ENCODE results near the gene GPR27.

GPR27 gene

GRCh38 chr3:71753701-71754609 is at the start of gene GPR27:
Gene GPR27 (plus strand): TSS chr3:71753855. CDS start chr3:71754050, 195 bp downstream.
- ATAC-seq = peak; percentile 60

GRCh38 chr3:71704915-71705314 is 48.7 kb upstream of the GPR27 start:
- ATAC-seq (no peak), DNase-seq (no peak)

More at GRCh38 chr3:71753701-71754609, at the start of gene GPR27:
- DNase-seq = peak; percentile 21

DNA sequence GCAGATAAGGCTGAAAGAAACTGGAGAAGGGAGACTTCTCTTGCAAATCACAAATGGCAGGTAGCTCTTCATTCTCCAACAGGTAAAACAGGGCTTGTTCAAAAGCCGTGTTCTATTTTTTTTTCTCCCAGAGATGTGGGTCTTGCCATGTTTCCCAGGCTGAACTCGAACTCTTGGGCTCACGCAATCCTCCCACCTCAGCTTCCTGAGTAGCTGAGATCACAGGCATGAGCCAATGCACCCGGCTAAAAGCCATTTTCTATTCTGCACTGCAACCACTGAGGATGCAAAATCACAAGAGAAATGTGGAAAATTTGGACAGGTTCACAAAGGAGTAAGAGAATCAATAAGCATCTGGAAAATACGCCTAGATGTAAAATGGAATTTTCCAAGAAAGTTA is 48.0 kb upstream of the GPR27 start:
- DNase-seq (no peak), ATAC-seq (no peak)

- ATAC-seq (no peak), DNase-seq (no peak)
Measured at GRCh38 chr3:71707595-71707994, 46.1 kb upstream of the GPR27 start.

- ATAC-seq = no peak
- no peak for DNase-seq
Measured at GRCh38 chr3:71708476-71709105, 45.1 kb upstream of the GPR27 start.

DNA sequence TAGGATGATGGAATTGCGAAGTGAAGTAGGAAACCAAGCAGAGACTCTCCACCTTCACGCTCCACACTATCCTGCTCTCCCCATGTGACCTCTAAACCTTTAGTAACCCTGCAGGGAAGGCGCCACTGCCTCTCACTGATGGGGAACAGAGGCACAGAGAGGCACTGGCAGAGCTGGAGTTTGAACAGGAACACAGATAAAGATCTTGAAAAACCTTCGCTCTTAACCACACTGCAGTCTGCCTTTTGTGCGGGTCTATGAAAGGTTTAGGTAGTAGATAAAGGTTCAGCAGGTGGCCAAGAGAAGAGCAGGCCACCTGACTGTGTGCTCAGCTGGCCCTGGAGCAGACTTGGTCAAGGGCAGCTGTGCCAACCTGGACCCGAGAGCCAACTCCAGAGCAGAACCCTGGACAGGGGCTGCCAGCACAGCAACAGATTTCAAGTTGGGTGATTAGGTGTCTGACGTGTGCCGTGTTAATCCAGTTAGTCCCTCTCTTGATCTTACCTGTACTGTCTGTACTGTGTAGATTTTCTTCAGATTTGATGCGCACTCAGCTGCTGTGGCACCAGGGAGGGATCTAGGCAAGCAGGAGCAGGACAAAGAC is 43.6 kb upstream of the GPR27 start:
- ATAC-seq = no peak
- DNase-seq = no peak

DNA sequence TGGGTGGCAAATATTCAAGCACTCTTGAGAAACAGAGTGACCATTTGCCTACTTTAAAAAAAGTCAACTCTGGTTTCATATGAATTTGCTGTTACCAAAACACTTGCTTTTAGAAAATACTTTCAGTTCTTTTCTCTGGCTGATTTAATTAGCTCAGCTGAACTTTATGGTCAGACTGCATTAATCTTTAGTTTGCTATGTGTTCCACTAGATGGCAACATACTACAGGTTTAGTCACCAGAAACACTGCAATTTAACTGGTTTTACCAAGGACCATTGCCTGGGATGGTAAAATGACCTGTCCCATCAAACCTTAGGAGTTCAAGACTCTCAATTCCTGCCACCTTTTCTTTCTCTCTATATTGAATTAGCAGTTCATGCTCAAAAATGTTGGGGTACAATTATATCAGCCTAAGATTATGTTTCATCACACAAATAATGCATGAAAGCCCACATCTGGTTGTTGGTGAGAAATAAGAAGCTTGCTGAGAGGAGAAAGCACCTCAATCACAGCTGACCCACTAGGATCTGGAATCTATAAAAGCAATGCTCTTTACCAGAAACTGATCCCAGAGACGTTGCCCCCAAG is 42.7 kb upstream of the GPR27 start:
- DNase-seq (no peak), ATAC-seq (peak; percentile 60)

DNA sequence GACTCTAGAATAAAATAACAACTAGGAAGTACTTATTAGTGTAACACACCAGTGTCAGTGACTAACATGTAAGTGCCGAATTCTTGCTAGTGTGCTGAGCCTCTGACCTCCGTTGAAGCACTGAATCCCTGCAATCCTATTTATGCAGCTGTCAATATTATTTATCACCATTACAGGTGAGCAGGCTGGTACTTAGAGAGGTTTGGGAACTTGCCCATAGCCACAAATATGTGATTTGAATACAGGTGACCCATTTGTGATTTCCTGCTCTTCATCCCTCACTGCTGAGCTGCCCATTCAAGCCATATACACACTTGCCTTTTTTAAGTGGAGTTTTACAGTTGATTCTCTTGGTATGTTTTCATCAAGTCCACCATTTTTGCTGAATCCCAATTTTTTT is 40.6 kb upstream of the GPR27 start:
- DNase-seq (no peak), ATAC-seq (no peak)

DNA sequence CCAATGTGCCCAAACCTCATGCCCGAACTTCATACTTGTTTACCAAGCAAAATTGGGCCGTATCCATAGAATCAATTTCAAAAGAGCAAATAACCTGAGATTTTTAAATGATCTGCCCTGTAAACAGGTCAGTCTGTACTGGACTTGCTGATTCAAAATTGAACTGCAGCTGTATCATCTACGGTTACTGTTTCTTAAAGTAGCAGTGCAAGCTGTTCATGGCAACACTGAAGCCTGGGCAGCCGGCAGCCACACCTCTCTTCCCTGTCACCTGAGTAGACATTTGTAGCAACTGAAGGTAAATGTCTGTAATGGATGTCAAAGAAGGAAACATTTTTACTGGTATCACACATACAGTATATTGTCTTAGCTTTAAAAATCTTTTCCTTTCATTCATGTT is 39.1 kb upstream of the GPR27 start:
- ATAC-seq (no peak), DNase-seq (no peak)

- ATAC-seq (peak; percentile 30), DNase-seq (no peak)
Measured at GRCh38 chr3:71718072-71718471, 35.6 kb upstream of the GPR27 start.

- DNase-seq (no peak), ATAC-seq (no peak)
Measured at GRCh38 chr3:71721002-71721401, 32.7 kb upstream of the GPR27 start.

DNA sequence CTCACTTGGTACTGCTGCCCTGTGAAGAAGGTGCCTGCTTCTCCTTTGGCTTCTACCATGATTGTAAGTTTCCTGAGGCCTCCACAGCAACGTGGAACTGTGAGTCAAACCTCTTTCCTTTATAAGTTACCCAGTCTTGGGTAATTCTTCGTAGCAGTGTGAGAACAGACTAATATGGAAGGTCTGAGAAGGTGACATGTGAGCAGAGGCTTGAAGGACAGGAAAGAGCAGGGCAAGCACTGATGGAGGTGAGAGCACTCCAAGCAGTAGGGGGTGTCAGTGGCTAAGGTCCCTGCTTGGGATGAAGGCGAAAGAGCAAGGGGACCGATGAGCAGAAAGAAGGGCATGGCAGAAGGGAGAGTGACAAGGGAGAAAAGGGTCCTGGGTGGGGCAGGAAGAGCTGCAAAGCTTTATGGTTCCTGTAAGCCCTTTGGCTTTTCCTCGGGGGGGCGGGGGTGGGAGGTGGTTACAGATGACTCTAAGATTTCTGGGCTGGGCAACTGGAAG is 32.0 kb upstream of the GPR27 start:
- no peak for DNase-seq
- peak; percentile 20 for ATAC-seq

GRCh38 chr3:71722693-71723092 is 31.0 kb upstream of the GPR27 start:
- ATAC-seq (no peak), DNase-seq (no peak)

DNA sequence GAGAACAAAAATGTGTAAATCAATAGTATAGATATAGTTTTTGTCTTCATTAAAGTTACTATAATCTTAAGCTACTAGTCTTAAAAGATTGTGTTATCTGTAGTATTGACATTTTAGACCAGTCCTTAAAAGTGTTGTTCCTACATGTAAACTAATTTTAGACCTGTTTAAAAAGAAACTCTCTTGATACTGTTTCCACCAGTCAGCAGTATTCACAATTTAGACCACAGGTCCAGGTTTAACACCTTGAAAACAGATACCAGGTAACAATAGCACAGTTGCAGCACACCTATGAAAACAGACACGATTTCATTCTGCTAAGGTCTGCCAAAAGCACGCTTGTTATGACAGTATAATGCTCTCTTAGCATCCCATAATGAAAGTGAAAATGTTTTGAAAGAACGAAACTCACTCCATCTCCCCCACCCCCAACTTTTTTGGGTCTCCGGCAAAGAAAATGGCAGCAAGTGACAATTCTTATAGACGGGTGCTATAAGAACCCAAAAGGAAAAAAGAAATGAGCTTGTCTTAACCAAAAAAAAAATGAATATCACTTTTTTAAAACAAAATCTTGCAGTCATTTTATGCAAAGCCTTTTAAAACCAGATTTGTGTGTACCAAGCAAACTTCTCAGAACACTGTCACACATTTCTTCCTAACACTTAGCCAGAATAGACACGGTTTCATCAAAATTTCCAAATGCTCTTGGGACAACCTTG is 30.0 kb upstream of the GPR27 start:
- DNase-seq = peak; percentile 47
- peak; percentile 45 for ATAC-seq

- no peak for DNase-seq
- ATAC-seq = no peak
Measured at GRCh38 chr3:71724171-71724453, 29.5 kb upstream of the GPR27 start.

- ATAC-seq = peak; percentile 37
- peak; percentile 51 for DNase-seq
Measured at GRCh38 chr3:71724584-71725270, 28.9 kb upstream of the GPR27 start.

GRCh38 chr3:71725271-71725991 is 28.2 kb upstream of the GPR27 start, which contains the start of gene EIF4E3:
Gene EIF4E3 (minus strand): TSS chr3:71725402. CDS start chr3:71725367, 35 bp downstream.
- ATAC-seq (peak; percentile 44), DNase-seq (peak; percentile 46)

DNA sequence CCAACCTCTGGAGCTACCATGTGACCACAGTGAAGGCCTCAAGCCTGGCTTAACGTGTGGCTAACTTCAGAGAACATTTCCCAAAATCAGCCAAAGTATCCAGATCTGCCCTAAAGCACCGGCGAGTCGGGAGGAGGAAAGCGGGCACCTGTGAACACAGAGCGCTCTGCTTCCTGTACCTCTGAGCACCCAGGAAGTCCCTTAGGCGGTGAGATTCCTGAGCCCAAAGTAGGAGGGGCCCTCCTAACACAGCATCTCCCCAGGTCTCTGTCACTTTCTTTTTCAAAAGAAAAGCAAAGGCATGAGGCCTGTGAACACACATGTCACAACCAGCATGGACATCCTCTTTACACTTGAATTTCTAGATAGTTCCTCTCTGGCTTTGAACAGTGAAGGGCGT is 27.5 kb upstream of the GPR27 start:
- no peak for ATAC-seq
- DNase-seq = no peak

GRCh38 chr3:71728632-71729342 is 24.9 kb upstream of the GPR27 start:
- DNase-seq (no peak), ATAC-seq (no peak)

- ATAC-seq (no peak), DNase-seq (no peak)
Measured at GRCh38 chr3:71732637-71733036, 21.0 kb upstream of the GPR27 start.
